Testis (tissue), 3 donors: Measurements from ENCODE around the gene TMED10. TPM values are rescaled to one million over a fixed set of nuclear protein-coding genes. Genes with fewer than 3 reads are reported as not detected.

Experiments used
- DNase-seq: peaks from one replicate; pipeline ENCODE4 v3.0.0-alpha.2; 2019
- H3K27ac ChIP-seq, 2 donors: fragments of 200-600 bp; sonication (generic); one replicate each; pipeline ENCODE4 v1.5.1; 2019
- H3K27me3 ChIP-seq: fragments of 200-600 bp; sonication (generic); one replicate; pipeline ENCODE4 v1.5.1; 2019
- H3K36me3 ChIP-seq: fragments of 200-600 bp; sonication (generic); one replicate; pipeline ENCODE4 v1.5.1; 2017; ENCODE audit warnings: low read depth; ENCODE audit errors: missing control alignments
- H3K4me1 ChIP-seq: fragments of 200-600 bp; sonication (generic); one replicate; pipeline ENCODE4 v1.5.1; 2019
- H3K4me3 ChIP-seq, 2 donors: fragments of 200-600 bp; sonication (generic); one replicate each; pipeline ENCODE4 v1.5.1; 2017 to 2019
- H3K9me3 ChIP-seq: fragments of 200-600 bp; sonication (generic); one replicate; pipeline ENCODE4 v1.5.1; 2017
- CTCF ChIP-seq, 3 experiments: fragments of 450-650 bp in 2 of 3; fragments of 200-600 bp in 1 of 3; sonication (generic) in 1 of 3; IDR thresholded peaks; one replicate each; pipeline ENCODE4 v1.5.1; 2016 to 2019; ENCODE audit warnings: antibody characterized with exemption in 3 of 3, mild to moderate bottlenecking in 2 of 3, moderate library complexity in 1 of 3
- POLR2A ChIP-seq: fragments of 450-650 bp; IDR thresholded peaks from one replicate; pipeline ENCODE4 v1.6.1; 2017; ENCODE audit warnings: antibody characterized with exemption, mild to moderate bottlenecking, moderate library complexity
- WGBS, 2 donors: methylation state at CpG; one replicate each; pipeline ENCODE4 v1.1.5; 2018; 5-methylcytosine and 5-hydroxymethylcytosine counted together
- intact Hi-C: fragments of 100-400 bp; cut with DNase I; formaldehyde crosslinking; loops from one replicate; pipeline ENCODE4 v1.15.1; 2023; ENCODE audit warnings: low total_unique reads
- polyA plus RNA-seq: library from polyadenylated mRNA; stranded (reverse); fragments of 350-450 nt; fragmentation: Illumina TruSeq; extraction: RNeasy Lipid Tissue Mini Kit (QIAGEN cat#74804); gene quantifications from one replicate; pipeline ENCODE4 v1.2.3, GENCODE V29; 2014; ENCODE audit warnings: low read depth, low replicate concordance; ENCODE audit not compliant: insufficient read depth
- total RNA-seq, 2 donors: library from RNA; depleted of rRNA; stranded (reverse); fragments of >200 nt; gene quantifications; one replicate each; pipeline ENCODE4 v1.2.3, GENCODE V29; 2016

The TMED10 gene
- total and polyA plus RNA-seq, 3 donors from 2014 or later: 255 to 417 (median 334) TPM

DNA sequence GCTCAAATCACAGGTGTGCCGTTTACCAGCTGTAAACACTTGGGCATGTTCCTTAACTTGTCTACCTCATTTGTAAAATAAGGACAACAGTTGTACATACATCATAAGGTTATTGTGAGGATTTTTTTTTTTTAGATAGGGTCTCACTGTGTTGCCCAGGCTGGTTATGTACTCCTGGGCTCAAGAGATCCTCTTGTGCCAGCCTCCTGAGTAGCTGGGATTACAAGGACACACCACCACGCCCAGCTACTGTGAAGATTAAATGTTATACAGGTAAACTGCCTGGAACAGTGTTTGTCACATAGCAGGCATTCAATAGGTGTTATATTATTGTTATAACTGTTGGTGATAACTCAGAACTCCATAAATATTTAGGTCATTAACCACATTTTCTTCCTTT is 12.7 kb downstream of the TMED10 start:
- Histone ChIP-seq H3K9me3 (no peaks in the 10 kb centered on the region), H3K36me3 (no peaks in the 10 kb centered on the region), H3K4me3 (no peak overlapping the region), H3K27ac (no peak overlapping the region), H3K27me3 (no peaks in the 10 kb centered on the region), H3K4me1 (peaks cover 45% of the 10 kb centered on the region)
- no peak for DNase-seq
- no peak for TF ChIP-seq POLR2A
- no peak for TF ChIP-seq CTCF (IDR thresholded peaks at IDR 0.05)
- 91 to 94% methylated on average over 2 of the region's 2 CpGs for WGBS, 2 donors
- intact Hi-C loops: no loop called here

DNA sequence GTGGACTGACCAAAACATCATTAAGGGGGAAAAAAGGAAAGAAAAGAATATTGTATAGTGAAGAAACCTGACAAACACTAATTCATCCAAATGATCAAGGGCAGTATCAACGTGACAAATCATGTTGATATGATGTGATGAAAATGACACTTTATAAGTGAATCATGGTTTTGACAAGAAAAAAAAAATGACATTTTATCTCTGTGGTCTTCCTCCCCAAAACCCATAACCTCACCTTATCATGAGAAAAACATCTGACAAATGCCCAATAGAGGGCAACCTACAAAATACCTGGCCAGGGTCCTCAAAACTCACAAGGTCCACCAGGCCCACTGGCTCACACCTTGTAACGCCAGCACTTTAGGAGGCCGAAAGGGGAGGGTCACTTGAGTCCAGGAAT is 13.8 kb downstream of the TMED10 start:
- intact Hi-C loops: no loop called here
- H3K4me1 ChIP-seq: peaks cover 38% of the 10 kb centered on the region
- no peaks in the 10 kb centered on the region for H3K36me3 ChIP-seq
- no peak for TF ChIP-seq POLR2A
- no peak for TF ChIP-seq CTCF (IDR thresholded peaks at IDR 0.05)
- H3K27me3 ChIP-seq: no peaks in the 10 kb centered on the region
- 83 to 89% methylated on average over 3 of the region's 3 CpGs for WGBS, 2 donors
- H3K4me3 ChIP-seq: no peak overlapping the region
- no peaks in the 10 kb centered on the region for H3K9me3 ChIP-seq
- no peak for DNase-seq
- H3K27ac ChIP-seq: no peak overlapping the region

GRCh38 chr14:75158843-75159614 is 17.4 kb downstream of the TMED10 start:
- no peak for TF ChIP-seq POLR2A
- no peak for TF ChIP-seq CTCF (IDR thresholded peaks at IDR 0.05)
- Histone ChIP-seq H3K9me3 (no peaks in the 10 kb centered on the region), H3K4me3 (no peak overlapping the region), H3K27ac (no peak overlapping the region), H3K27me3 (no peaks in the 10 kb centered on the region), H3K36me3 (no peaks in the 10 kb centered on the region), H3K4me1 (peaks cover 12% of the 10 kb centered on the region)
- intact Hi-C loops: no loop called here
- DNase-seq: no peak
- 94 to 99% methylated on average over 6 of the region's 6 CpGs for WGBS, 2 donors

DNA sequence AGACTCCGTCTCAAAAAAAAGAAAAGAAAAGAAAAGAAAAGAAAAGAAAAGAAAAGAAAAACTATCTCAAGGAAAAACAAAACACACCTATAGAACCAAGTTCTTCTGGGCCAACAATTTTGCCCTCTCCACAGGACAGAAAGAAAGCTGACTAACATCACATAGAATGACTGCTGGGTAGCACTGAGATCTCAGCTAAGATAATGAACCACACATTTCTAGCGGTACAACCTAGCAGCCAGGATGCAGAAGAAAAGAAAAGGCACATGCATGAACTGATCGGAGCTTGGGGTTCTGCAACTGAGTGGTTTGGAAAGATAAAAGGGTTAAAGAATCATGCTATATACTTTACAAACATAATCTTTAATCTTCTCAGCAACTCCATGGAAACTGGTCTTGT is 19.5 kb downstream of the TMED10 start:
- intact Hi-C loops: no loop called here
- Histone ChIP-seq H3K9me3 (no peaks in the 10 kb centered on the region), H3K27ac (no peak overlapping the region), H3K4me3 (no peak overlapping the region), H3K4me1 (peaks cover 9% of the 10 kb centered on the region), H3K27me3 (no peaks in the 10 kb centered on the region), H3K36me3 (no peaks in the 10 kb centered on the region)
- DNase-seq: no peak
- TF ChIP-seq CTCF (IDR thresholded peaks at IDR 0.05): no peak
- TF ChIP-seq POLR2A: no peak
- 90 to 94% methylated on average over 3 of the region's 3 CpGs for WGBS, 2 donors

- no peak for TF ChIP-seq POLR2A
- no peak for TF ChIP-seq CTCF (IDR thresholded peaks at IDR 0.05)
- no peak for DNase-seq
- no peaks in the 10 kb centered on the region for H3K27me3 ChIP-seq
- H3K4me1 ChIP-seq: peaks cover 4% of the 10 kb centered on the region
- intact Hi-C loops: no loop called here
- H3K4me3 ChIP-seq: no peak overlapping the region
- no peaks in the 10 kb centered on the region for H3K36me3 ChIP-seq
- H3K27ac ChIP-seq: no peak overlapping the region
- WGBS, 2 donors: 92 to 100% methylated on average over 1 of the region's 1 CpG
- no peaks in the 10 kb centered on the region for H3K9me3 ChIP-seq
Measured at GRCh38 chr14:75156111-75156510, 20.3 kb downstream of the TMED10 start.
